NCI-H82 treated with DMSO at 0.1 percent for 48 hours (cell line): ENCODE measurements around the gene MICB.
"Not testable (repeated sequence)": the region's sequence is repeated elsewhere in the genome, so short reads cannot be mapped to it uniquely, and the experiment has no call there.

Experiments used
- DNase-seq: peaks from one replicate; lab custom pipeline; 2025; ENCODE audit not compliant: unreplicated experiment; lab: John Stamatoyannopoulos, UW

Gene MICB

GRCh38 chr6:31498748-31499147 is 803 bp downstream of the MICB start:
- no peak for DNase-seq

GRCh38 chr6:31499648-31500047 is 1.7 kb downstream of the MICB start:
- not testable (repeated sequence) for DNase-seq

GRCh38 chr6:31502586-31502985 is 4.6 kb downstream of the MICB start:
- no peak for DNase-seq

GRCh38 chr6:31509036-31509435 is 11.1 kb downstream of the MICB start:
- not testable (repeated sequence) for DNase-seq

GRCh38 chr6:31510007-31510406 is 12.1 kb downstream of the MICB start:
- DNase-seq, result no peak

GRCh38 chr6:31513456-31514165 is 15.7 kb downstream of the MICB start:
- DNase-seq, result no peak

GRCh38 chr6:31521835-31522234 is 23.9 kb downstream of the MICB start:
- no peak for DNase-seq

GRCh38 chr6:31525553-31525931 is 27.6 kb downstream of the MICB start:
- no peak for DNase-seq

- no peak for DNase-seq
Observed at GRCh38 chr6:31525932-31526591, 28.1 kb downstream of the MICB start.

- no peak for DNase-seq
Observed at GRCh38 chr6:31528307-31528777, 30.4 kb downstream of the MICB start.

- no peak for DNase-seq
Observed at GRCh38 chr6:31528821-31529328, 30.9 kb downstream of the MICB start, which contains the start of gene MCCD1. Gene MCCD1 (plus strand): TSS chr6:31528962. CDS start chr6:31529015, 53 bp downstream.

- no peak for DNase-seq
Observed at GRCh38 chr6:31529329-31530150, 31.6 kb downstream of the MICB start.

- no peak for DNase-seq
Observed at GRCh38 chr6:31530659-31531058, 32.7 kb downstream of the MICB start.

- no peak for DNase-seq
Observed at GRCh38 chr6:31531162-31531561, 33.2 kb downstream of the MICB start.

- DNase-seq, result no peak
Observed at GRCh38 chr6:31531771-31532643, 34.1 kb downstream of the MICB start.

- no peak for DNase-seq
Observed at GRCh38 chr6:31532644-31533454, 34.9 kb downstream of the MICB start.

GRCh38 chr6:31533455-31533841 is 35.5 kb downstream of the MICB start:
- DNase-seq, result no peak

GRCh38 chr6:31534011-31534410 is 36.1 kb downstream of the MICB start:
- no peak for DNase-seq

GRCh38 chr6:31534521-31535040 is 36.6 kb downstream of the MICB start:
- DNase-seq, result no peak
